ENCODE data around the gene IZUMO3.
"Not testable (repeated sequence)": the region's sequence is repeated elsewhere in the genome, so short reads cannot be mapped to it uniquely, and the experiment has no call there.

IZUMO3 gene

GRCh38 chr9:24545847-24546522 lies at the start of gene IZUMO3:
Gene IZUMO3 (minus strand): TSS chr9:24545897. CDS start chr9:24545649, 248 bp downstream.
- no peak for DNase-seq

GRCh38 chr9:24594234-24594850 lies 48.6 kb upstream of the IZUMO3 start:
- no peak for DNase-seq

- DNase-seq, result no peak
These were observed 44.7 kb upstream of the IZUMO3 start for GRCh38 chr9:24590432-24590831.

- DNase-seq, result no peak
These were observed 42.2 kb upstream of the IZUMO3 start for GRCh38 chr9:24587883-24588282.

GRCh38 chr9:24582146-24583126 lies 36.7 kb upstream of the IZUMO3 start:
- DNase-seq, result no peak

- DNase-seq, result not testable (repeated sequence)
These were observed 34.3 kb upstream of the IZUMO3 start for GRCh38 chr9:24580005-24580404.

- no peak for DNase-seq
These were observed 26.7 kb upstream of the IZUMO3 start for GRCh38 chr9:24572406-24572805.

GRCh38 chr9:24561957-24562356 lies 16.3 kb upstream of the IZUMO3 start:
- DNase-seq, result no peak

GRCh38 chr9:24553183-24553552 lies 7.5 kb upstream of the IZUMO3 start:
- DNase-seq, result no peak

- DNase-seq, result no peak
These were observed 7.0 kb upstream of the IZUMO3 start for GRCh38 chr9:24552526-24553182.

- DNase-seq, result no peak
These were observed 412 bp downstream of the IZUMO3 start for GRCh38 chr9:24545285-24545684.

- no peak for DNase-seq
These were observed 27.2 kb downstream of the IZUMO3 start for GRCh38 chr9:24518545-24518944.

GRCh38 chr9:24516463-24516862 lies 29.2 kb downstream of the IZUMO3 start:
- no peak for DNase-seq

GRCh38 chr9:24509850-24510249 lies 35.8 kb downstream of the IZUMO3 start:
- no peak for DNase-seq

GRCh38 chr9:24504521-24504920 lies 41.2 kb downstream of the IZUMO3 start:
- no peak for DNase-seq

GRCh38 chr9:24502206-24502937 lies 43.3 kb downstream of the IZUMO3 start:
- no peak for DNase-seq

- no peak for DNase-seq
These were observed 44.9 kb downstream of the IZUMO3 start for GRCh38 chr9:24500761-24501160.

- no peak for DNase-seq
These were observed 47.1 kb downstream of the IZUMO3 start for GRCh38 chr9:24498632-24499031.

- no peak for DNase-seq
These were observed 48.0 kb downstream of the IZUMO3 start for GRCh38 chr9:24497671-24498070.

Data from NCI-H446 (cell line).